DOHH2 (cell line): Measurements from ENCODE around the gene AGBL5.
A peak's percentile ranks its signal among the peaks of the same experiment; 100 is the strongest.

ENCODE experiments used
- H3F3A ChIP-seq: fragments of 200-600 bp; sonication (generic), shearing (Covaris generic); 2 replicates; pipeline ENCODE4 v1.6.0; 2016; ENCODE audit warnings: antibody characterized with exemption, mild to moderate bottlenecking; ENCODE audit not compliant: control insufficient read depth, insufficient read depth
- H3K27ac ChIP-seq: fragments of 200-600 bp; sonication (generic); 2 replicates; pipeline ENCODE4 v1.5.1; 2014; ENCODE audit warnings: low read depth, mild to moderate bottlenecking, low read length, moderate library complexity
- H3K27me3 ChIP-seq: fragments of 200-600 bp; sonication (generic); 2 replicates; pipeline ENCODE4 v1.6.1; 2014; ENCODE audit warnings: mild to moderate bottlenecking, low read length, mixed read lengths; ENCODE audit not compliant: control insufficient read depth
- H3K36me3 ChIP-seq: fragments of 200-600 bp; sonication (generic); 2 replicates; pipeline ENCODE4 v1.6.1; 2014; ENCODE audit warnings: mild to moderate bottlenecking, low read length, moderate library complexity, mixed read lengths; ENCODE audit not compliant: control insufficient read depth
- H3K4me1 ChIP-seq: fragments of 200-600 bp; sonication (generic); 2 replicates; pipeline ENCODE4 v1.6.1; 2014; ENCODE audit warnings: mild to moderate bottlenecking, low read length, mixed read lengths; ENCODE audit not compliant: control insufficient read depth
- H3K4me2 ChIP-seq: fragments of 200-600 bp; sonication (generic); 2 replicates; pipeline ENCODE4 v1.6.0; 2014; ENCODE audit warnings: mild to moderate bottlenecking, low read length, moderate library complexity
- H3K4me3 ChIP-seq: fragments of 200-600 bp; sonication (generic); 2 replicates; pipeline ENCODE4 v1.5.1; 2014; ENCODE audit warnings: mild to moderate bottlenecking, low read length, mixed read lengths
- H3K79me2 ChIP-seq: fragments of 200-600 bp; sonication (generic); 2 replicates; pipeline ENCODE4 v1.6.1; 2014; ENCODE audit warnings: mild to moderate bottlenecking, low read length, mixed read lengths; ENCODE audit not compliant: control insufficient read depth
- H3K9me2 ChIP-seq: fragments of 200-600 bp; sonication (generic); replicated peaks from 2 replicates; pipeline ENCODE4 v1.6.1; 2014; ENCODE audit warnings: mild to moderate bottlenecking, low read length, mixed read lengths; ENCODE audit not compliant: control insufficient read depth
- H3K9me3 ChIP-seq: fragments of 200-600 bp; sonication (generic); 2 replicates; pipeline ENCODE4 v1.6.1; 2014; ENCODE audit warnings: antibody characterized with exemption, low read length, mixed read lengths; ENCODE audit not compliant: control insufficient read depth, insufficient read depth
- H4K20me1 ChIP-seq: fragments of 200-600 bp; sonication (generic); 2 replicates; pipeline ENCODE4 v1.6.0; 2014; ENCODE audit warnings: low read depth, mild to moderate bottlenecking, antibody characterized with exemption, low read length, moderate library complexity; ENCODE audit not compliant: control insufficient read depth, insufficient read depth
- EZH2phosphoT487 ChIP-seq: fragments of 200-600 bp; sonication (generic); IDR thresholded peaks from 2 replicates; pipeline ENCODE4 v1.6.1; 2017; ENCODE audit warnings: borderline replicate concordance, mild to moderate bottlenecking, antibody characterized with exemption, low read length, moderate library complexity, mixed read lengths
- TF ChIP-seq, protein P1 (sequence below): fragments of 200-600 bp; sonication (generic); IDR thresholded peaks from one replicate; pipeline ENCODE4 v1.5.1; 2014; ENCODE audit warnings: antibody characterized with exemption, mild to moderate bottlenecking, low read depth, low read length; ENCODE audit not compliant: poor library complexity, severe bottlenecking

AGBL5 gene

DNA sequence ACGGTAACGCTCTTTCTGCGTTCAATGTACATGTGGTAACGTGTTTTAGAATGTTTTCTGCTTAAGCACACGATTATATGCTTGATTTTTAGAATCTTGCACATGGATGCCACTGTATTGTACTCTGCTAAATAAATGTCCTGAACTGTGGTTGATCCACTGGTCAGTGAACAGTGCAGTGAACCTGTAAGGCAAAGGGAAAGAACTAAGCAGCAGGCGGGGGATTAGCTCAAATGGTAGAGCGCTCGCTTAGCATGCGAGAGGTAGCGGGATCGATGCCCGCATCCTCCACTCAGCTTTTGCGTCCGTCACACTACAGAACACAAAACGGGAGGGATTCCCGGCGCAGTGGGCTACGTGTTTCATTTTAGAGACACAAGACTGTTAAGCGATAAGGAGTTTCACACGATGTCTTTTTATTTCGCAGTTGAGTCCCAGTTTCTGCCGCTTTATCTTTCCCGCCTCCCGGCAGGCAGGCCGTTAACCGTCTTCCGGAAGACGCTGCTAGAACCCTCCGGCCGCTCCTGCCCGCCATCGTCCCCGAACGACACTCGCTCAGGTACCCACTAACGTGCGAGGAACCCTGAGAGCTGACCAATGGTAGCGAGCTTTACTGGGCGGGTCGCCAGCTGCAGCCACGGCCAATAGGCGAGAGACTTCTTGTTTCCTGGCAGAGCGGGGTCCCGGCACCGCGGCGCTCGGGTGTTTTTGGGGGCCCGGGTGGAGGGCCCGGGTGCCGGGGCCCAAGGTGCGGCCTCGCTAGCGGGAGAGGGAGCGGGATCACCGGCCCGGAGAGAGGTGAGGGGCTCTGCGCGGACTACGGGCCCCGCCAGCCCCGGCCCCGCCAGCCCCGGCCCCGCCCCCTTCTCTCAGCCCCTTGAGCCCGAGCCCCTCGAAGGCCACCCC lies at the start of gene AGBL5:
TSS of gene AGBL5 (plus strand) at position 673 of the 906 bp plus-strand sequence. CDS start 1,291 bp downstream, outside the sequence.
- Histone ChIP-seq H3K4me1 (peaks cover 16% of the 10 kb centered on the region), H3K4me3 (peak within 1 kb of the TSS; percentile 85), H3K79me2 (peaks cover 4% of the 10 kb centered on the region), H3K9me3 (no peaks in the 10 kb centered on the region), H3K27ac (peak within 1 kb of the TSS; percentile 81), H3K27me3 (no peaks in the 10 kb centered on the region), H3K4me2 (peak within 1 kb of the TSS; percentile 93), H4K20me1 (no peaks in the 10 kb centered on the region), H3F3A (peaks cover 8% of the 10 kb centered on the region), H3K36me3 (peaks cover 24% of the 10 kb centered on the region), H3K9me2 (no peaks in the 10 kb centered on the region)
- TF ChIP-seq, protein P1, sequence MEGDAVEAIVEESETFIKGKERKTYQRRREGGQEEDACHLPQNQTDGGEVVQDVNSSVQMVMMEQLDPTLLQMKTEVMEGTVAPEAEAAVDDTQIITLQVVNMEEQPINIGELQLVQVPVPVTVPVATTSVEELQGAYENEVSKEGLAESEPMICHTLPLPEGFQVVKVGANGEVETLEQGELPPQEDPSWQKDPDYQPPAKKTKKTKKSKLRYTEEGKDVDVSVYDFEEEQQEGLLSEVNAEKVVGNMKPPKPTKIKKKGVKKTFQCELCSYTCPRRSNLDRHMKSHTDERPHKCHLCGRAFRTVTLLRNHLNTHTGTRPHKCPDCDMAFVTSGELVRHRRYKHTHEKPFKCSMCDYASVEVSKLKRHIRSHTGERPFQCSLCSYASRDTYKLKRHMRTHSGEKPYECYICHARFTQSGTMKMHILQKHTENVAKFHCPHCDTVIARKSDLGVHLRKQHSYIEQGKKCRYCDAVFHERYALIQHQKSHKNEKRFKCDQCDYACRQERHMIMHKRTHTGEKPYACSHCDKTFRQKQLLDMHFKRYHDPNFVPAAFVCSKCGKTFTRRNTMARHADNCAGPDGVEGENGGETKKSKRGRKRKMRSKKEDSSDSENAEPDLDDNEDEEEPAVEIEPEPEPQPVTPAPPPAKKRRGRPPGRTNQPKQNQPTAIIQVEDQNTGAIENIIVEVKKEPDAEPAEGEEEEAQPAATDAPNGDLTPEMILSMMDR, result no peak
- no peak for TF ChIP-seq EZH2phosphoT487

DNA sequence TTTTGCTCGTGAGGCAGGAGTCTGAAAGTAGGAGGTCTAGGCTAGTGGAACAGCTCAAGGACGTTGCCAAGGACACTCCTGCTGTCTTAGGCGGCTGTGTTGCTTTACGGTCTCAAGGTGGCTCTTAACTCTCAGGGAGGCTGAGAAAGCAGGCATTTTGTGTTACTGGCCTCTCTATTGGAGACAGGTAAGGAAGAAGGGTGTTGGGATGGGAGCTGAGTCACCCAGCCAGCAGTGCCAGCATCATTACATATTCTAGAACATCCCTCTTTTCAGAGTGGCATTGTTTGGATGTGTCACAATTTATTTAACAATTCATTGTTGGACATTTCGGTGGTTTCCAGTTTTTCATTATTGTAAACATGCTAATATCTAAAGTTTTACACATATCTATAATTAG lies 49.5 kb upstream of the AGBL5 start:
- Histone ChIP-seq H3K79me2 (no peaks in the 10 kb centered on the region), H3K4me2 (no peak overlapping the region), H3K27me3 (peaks cover 36% of the 10 kb centered on the region), H3F3A (no peaks in the 10 kb centered on the region), H3K4me3 (no peak overlapping the region), H3K4me1 (no peaks in the 10 kb centered on the region), H3K27ac (no peak overlapping the region), H3K9me3 (no peaks in the 10 kb centered on the region), H3K9me2 (no peaks in the 10 kb centered on the region), H4K20me1 (no peaks in the 10 kb centered on the region), H3K36me3 (no peaks in the 10 kb centered on the region)
- no peak for TF ChIP-seq EZH2phosphoT487

DNA sequence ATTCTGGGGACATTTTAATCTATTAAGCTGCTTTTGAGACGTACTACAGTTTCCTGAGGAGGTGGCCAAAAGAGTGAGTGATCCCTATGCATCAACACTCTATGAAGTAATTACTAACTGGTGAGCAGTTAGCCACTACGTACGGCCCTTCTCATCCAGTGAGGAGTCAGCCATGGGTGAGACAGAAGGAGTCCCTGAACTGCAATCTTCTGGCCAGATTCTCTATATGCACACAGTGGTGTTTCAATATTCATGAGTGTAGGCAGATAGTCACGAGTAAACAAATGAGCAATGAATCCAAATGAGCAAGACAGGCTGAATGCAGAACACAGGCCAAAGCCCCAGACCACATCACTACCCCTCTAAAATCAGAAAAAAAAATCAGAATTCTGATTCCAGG lies 48.5 kb upstream of the AGBL5 start:
- Histone ChIP-seq H3K79me2 (no peaks in the 10 kb centered on the region), H3K9me3 (no peaks in the 10 kb centered on the region), H3K27ac (no peak overlapping the region), H3K27me3 (peaks cover 41% of the 10 kb centered on the region), H4K20me1 (no peaks in the 10 kb centered on the region), H3K4me2 (no peak overlapping the region), H3K9me2 (no peaks in the 10 kb centered on the region), H3K4me1 (no peaks in the 10 kb centered on the region), H3K36me3 (no peaks in the 10 kb centered on the region), H3F3A (no peaks in the 10 kb centered on the region), H3K4me3 (no peak overlapping the region)
- no peak for TF ChIP-seq EZH2phosphoT487
- TF ChIP-seq, protein P1, result no peak

GRCh38 chr2:27003857-27004256 lies 47.6 kb upstream of the AGBL5 start:
- Histone ChIP-seq H3K36me3 (no peaks in the 10 kb centered on the region), H4K20me1 (no peaks in the 10 kb centered on the region), H3K9me2 (no peaks in the 10 kb centered on the region), H3K4me1 (no peaks in the 10 kb centered on the region), H3K27me3 (peaks cover 38% of the 10 kb centered on the region), H3K4me2 (no peak overlapping the region), H3F3A (no peaks in the 10 kb centered on the region), H3K9me3 (no peaks in the 10 kb centered on the region), H3K27ac (no peak overlapping the region), H3K4me3 (no peak overlapping the region), H3K79me2 (no peaks in the 10 kb centered on the region)
- no peak for TF ChIP-seq EZH2phosphoT487
- TF ChIP-seq, protein P1, result no peak
